ENCODE measurements around the gene TSSK6.

TSSK6 gene

DNA sequence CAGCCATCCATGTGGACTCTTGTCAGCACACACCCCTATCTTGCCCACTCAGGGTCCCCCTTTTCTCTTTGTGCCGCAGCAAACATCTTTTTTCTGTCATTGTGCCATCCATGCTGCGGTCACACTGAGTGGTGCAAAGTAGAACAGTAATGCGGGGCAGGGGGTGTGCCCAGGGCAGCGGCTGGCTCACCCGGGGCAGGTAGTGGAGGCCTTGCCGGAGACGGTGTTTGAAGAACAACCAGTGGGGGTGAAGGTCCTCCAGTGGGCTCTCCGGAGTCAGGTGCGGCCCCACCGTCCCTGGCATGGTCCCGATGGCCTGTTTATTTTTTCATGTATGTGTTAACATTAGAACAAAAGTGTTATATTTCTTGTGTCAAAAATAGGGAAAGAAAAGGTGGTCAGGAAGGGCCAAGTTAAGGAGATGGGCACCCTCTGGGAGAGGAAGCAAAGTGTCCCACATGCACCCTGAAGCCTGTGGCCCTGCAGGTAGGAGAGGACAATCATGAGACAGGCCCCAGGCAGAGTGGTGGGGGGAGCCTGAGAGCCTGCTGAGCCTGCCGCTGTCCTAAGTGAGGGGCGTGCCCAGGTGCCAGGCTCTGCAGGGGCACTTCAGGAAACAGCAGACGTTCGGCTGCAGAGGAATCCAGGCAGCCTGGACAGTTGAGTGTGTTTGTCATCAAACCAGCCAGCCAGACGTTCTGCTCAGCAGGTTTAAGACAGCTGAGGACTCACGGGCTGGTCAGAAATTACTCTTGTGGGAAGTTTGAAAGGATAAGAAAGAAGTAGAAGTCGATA is 12.3 kb downstream of the TSSK6 start:
- no peak for DNase-seq

DNA sequence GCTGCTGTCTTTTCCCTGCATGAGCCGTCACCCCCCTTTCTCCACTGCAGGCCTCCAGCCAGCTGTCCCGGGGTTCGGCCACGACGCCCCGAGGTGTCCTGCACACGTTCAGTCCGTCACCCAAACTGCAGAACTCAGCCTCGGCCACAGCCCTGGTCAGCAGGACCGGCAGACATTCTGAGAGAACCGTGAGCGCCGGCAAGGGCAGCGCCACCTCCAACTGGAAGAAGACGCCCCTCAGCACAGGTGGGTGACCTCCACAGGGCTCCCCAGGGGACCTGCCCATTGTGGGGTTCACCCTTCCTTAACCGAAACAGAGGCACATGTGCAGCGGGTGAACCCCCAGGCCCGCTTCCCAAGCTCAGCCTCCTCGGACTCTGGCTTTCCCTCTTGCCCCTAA is 13.1 kb downstream of the TSSK6 start:
- no peak for DNase-seq

DNA sequence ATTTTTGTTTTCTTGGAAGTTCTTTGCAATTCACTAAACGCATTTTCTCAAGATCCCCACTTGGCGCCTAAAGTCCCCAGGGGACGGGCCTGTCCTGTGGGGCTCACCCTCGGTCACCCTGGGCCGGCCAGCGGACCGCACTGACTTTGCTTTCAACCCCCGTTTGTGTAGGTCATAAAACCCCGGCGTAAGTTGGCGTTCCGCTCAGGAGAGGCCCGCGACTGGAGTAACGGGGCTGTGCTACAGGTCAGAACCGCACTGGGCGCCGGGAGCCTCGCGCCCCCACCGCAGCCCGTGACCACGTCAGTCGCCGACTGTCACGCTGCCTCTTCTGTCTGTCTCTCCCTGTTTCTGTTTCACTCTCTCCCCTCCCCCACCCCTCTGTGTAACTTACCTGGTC is 13.6 kb downstream of the TSSK6 start:
- DNase-seq, result no peak

DNA sequence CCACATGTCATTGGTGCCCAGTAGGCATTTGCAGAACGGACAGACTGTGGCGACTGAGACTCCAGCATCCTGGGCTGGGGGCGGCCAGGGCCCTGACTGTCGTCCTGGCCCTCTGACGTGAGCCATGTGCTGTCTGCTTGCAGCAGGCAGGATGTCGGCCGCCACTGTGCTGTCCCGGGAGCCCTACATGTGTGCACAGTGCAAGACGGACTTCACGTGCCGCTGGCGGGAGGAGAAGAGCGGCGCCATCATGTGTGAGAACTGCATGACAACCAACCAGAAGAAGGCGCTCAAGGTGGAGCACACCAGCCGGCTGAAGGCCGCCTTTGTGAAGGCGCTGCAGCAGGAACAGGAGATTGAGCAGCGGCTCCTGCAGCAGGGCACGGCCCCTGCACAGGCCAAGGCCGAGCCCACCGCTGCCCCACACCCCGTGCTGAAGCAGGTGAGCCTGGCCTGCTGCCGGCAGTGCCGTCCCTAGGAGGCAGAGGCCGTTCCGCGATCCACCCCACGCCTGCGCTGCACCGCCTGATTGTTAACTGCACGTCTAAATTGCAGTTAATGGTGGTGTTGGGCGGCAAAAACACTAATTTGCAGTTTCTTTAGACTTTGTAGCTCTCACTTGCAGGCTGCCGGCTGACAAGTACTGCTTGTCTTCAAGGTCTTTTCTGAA is 14.2 kb downstream of the TSSK6 start:
- DNase-seq, result no peak

DNA sequence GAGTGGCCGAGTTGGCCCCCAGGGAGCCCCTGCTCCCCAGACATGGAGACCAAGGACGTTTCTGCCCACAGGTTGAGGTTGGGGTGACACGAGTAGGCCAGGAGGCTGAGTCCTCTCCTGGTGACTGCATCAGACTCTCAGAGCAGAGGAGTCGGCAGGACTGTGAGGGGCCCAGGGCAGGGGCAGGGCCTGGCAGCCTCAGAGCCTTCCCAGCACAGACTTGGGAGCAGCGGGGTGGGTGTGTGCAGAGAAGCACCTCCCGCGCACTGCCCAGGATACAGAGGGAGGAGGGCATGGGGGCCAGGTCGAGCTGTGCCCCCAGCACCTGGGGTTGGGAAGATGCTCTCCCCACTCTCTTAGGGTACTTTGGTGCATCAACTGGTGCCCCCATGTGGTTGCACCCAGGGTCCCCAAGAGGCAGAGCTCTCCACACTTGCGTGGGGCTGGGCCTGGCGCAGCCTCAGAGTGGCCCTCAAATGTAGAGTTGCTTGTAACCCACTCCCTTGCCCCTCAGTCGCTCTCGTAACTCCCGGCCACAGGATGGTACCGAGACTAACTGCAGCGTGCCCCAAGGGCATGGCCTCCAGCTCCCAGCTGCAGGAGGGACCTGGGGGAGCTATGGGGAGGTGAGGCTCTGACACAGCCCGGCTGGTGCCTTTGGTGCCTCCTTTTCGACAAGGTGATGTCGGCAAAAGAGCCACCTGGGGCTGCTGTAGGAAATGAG is 15.9 kb downstream of the TSSK6 start:
- no peak for DNase-seq

DNA sequence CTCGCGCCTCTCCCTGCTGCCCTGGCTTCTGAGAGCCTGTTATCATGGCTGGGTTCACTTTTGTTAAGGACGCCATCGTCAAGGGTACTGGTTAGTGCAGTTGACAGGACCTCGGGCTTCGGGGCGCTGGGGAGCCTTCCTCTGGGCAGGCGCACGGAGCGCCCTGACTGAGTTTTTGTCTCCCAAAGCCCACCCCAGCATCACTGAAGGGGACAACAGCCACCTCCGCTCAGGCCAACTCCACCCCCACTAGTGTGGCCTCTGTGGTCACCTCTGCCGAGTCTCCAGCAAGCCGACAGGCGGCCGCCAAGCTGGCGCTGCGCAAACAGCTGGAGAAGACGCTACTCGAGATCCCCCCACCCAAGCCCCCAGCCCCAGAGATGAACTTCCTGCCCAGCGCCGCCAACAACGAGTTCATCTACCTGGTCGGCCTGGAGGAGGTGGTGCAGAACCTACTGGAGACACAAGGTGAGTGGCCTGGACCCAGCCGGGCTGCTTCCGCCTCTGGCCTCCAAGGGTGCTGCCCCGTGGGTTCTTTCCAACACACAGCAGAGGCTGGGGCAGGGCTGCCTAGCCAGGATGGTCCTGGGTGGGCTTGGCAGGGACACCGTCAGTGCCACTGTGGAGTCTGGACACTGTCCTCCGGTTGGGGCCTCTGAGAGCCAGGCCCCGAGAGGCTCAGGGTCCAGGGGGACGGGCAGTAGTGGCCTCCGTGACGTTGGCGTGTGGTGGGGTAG is 16.9 kb downstream of the TSSK6 start:
- no peak for DNase-seq

DNA sequence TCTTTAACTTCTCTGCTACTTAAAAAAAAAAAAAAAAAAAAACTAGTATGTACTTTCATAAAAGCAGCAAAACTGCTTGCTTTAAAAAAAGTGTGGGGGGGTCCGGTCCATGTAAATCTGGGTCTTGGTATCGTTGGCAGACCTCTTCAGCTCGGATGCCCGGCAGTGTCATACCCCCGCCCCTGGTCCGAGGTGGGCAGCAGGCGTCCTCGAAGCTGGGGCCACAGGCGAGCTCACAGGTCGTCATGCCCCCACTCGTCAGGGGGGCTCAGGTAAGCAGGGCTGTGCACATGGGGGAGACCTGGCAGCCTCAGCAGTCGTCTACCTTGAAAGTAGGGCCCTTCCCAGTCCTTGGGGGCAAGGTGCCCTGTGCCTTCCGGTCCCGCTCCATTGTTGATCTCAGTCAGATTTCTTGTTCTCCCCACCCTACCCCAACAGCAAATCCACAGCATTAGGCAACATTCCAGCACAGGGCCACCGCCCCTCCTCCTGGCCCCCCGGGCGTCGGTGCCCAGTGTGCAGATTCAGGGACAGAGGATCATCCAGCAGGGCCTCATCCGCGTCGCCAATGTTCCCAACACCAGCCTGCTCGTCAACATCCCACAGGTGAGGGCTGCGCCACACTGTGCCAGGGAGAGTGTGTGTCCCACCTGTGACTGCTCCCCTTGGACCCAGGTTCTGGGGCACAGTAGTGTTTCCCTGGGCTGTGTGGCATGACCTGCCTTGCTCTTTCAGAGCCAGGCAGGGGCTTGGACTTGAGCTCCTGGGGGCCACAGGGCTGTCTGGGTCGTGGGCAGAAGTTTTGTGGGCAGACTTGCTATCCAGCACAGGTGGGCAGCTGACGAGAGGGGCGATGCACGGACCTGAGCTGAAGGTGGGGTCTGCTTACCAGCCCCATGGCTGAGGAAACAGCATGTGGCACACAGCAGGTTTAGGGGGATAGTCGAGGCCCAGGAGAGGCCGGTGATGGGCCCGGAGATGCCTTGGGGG is 19.4 kb downstream of the TSSK6 start:
- no peak for DNase-seq

DNA sequence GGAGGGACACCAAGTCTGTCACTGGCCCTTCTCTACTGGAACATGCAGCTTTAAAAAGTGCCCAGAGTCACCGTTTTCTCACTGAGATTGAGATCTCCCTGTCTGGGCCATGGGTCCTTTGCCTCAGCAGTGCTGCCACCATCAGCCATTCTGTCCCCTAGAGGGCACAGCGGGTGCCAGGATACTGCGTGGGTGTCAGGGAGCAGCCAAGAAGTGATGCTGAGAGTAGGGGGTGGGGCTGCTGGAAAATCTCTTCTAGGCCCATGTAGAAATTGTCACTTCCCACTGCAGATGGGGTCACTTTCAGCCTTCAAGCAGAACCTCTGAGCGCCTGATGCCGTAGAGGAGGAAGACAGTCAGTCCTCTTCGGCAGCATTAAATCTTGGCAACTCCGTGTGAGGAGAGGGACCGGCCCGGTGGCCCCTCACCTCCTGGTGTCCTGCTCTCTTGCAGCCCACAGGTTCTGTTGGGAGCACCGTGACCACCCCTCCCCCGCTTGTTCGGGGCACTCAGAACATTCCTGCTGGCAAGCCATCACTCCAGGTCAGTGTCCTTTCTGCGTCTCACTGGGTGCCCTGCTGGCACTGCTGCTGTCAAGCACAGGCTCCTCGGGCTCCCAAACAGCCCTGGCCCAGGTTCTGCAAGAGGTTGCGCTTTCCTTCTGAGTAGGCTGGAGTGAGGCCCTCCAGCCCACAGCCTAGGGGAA is 21.4 kb downstream of the TSSK6 start:
- DNase-seq, result no peak

DNA sequence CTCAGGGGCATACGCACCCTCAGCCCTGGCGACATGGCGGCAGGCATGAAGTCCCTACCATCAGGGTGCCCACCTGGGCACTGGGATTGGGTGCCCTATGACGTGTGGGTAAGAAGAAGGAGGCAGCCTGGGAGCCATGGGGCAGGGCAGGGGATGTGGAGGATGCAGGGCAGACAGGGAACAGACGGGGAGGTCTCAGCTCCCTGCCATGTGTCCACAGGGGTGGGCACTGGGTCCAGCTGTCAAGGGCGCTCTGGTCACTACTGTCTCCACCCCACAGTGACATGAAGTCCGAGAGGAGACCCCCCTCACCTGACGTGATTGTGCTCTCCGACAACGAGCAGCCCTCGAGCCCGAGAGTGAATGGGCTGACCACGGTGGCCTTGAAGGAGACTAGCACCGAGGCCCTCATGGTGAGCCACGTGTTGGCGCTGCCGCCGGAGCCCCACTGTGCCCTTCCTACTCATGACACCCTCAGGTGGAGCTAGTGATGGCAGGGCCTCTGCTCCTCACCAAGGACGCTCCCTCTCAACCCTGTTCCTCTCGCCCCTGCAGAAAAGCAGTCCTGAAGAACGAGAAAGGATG is 23.2 kb downstream of the TSSK6 start:
- DNase-seq, result no peak

DNA sequence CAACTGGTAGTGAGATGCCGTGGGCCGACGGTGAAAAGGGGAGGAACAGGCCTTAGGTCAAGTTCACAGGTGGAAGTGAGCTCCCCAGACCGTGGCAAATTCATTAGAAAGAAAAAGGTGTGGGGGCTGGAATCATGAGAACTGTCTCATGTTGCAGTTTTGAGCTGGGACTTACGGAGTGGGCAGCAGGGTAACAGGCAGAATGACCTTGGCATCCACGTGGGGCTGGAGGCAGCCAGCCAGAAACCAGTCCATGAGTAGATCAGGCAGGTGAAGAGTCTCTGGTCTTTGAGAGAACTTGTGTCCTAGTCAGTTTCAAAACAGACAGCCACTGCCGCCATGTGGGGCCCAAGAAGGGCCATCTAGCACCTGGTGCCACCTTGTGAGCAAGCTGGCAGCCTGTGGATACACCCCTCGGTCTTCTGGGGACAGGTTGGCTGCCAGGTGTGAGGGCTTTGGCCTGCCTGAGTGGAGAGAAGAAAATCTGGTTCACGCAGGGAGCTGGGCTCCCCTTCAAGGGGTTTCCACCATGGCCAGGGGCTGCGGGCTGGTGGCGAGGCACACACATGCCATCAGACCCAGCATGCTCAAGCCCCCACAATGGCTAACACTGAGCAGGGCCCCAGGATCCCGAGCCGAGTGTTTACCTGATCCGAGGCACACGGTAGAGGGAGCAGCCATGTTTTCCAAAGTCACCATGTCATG is 23.9 kb downstream of the TSSK6 start:
- DNase-seq, result no peak

DNA sequence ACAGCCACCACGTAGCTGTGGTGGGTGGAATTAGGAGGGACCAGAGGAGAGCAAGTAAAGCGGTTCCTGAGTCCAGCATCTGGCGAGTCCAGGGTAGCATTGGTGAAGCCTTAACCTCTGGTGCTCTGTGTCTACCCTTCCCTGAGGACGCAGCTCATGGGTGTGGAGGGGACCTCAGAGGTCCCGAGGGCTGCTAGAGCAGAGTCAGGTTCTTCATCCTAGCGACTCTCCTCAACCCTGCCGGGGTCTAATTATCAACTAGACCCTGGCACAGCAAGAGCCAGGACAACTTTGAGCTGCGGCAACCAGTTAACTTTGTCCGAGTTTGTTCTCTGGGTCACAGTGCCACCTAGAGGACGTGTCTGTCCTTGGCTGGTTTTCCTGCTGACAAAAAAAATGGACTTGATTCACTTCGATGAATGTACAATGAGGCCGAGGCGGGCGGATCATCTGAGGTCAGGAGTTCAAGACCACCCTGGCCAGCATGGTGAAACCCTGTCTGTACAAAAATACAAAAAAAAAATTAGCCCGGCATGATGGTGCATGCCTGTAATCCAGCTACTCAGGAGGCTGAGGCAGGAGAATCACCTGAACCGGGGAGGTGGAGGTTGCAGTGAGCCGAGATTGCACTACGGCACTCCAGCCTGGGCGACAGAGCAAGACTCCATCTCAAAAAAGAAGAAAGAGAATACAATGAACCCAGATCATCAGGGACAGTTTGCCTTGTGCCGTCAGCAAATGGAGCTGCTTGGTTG is 25.0 kb downstream of the TSSK6 start:
- peak; percentile 73 for DNase-seq

DNA sequence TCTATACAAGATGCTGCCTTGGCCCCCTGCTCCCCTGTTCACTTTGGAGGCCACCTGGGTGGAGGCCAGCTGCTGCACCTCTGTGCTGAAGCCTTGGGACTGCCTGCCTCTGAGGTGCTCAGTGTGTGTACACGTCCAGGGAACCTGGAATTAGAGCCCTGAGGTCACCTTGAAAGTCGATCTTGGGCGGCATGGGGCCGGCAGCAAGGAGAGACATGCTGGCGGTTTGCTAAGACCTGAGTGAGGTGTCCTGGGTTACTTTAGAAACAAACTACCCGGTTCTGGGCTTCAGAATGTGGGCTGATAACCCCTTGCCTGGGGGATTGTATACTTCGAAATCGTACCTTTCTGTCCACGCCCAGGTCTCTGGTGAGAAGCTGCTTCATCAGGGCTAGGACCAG is 25.5 kb downstream of the TSSK6 start:
- no peak for DNase-seq

DNA sequence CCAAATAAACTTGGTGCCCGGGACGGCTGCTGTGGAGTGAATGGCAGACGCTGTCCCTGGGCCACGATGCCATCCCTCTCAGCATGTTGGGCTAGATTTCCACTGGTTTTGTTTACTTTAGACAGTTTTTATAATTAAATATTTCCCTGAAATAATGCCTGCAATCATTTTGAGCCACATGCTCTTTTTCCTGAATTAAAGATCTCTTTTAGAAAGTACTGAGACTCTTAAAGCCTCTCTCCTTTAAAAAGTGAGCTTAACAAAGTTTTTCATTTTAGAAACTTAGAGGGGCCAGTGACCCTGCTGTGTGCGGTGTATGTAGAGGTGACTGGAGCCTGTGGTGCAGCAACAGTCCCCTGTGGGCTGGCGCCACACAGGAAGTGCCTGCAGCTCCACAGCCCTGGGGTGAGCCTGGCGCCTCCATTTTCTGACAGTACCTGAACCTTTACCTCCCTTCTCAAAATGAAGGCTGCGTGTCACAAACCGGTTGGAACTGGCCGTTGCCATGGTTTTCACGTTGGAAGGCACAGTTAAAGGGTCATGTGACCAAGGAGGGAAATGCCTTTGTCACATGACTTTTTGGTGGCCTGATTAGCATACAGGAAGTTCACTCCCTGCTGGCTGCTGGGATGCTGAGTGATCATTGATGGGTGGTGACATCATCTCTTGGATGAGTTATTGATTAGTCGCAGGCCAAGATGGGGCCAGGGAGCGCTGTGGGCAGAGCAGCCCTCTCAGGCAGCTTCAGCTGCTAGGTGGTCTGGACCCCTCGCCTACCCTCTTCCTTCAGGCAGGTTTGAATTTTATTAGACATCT is 26.3 kb downstream of the TSSK6 start:
- peak; percentile 63 for DNase-seq

DNA sequence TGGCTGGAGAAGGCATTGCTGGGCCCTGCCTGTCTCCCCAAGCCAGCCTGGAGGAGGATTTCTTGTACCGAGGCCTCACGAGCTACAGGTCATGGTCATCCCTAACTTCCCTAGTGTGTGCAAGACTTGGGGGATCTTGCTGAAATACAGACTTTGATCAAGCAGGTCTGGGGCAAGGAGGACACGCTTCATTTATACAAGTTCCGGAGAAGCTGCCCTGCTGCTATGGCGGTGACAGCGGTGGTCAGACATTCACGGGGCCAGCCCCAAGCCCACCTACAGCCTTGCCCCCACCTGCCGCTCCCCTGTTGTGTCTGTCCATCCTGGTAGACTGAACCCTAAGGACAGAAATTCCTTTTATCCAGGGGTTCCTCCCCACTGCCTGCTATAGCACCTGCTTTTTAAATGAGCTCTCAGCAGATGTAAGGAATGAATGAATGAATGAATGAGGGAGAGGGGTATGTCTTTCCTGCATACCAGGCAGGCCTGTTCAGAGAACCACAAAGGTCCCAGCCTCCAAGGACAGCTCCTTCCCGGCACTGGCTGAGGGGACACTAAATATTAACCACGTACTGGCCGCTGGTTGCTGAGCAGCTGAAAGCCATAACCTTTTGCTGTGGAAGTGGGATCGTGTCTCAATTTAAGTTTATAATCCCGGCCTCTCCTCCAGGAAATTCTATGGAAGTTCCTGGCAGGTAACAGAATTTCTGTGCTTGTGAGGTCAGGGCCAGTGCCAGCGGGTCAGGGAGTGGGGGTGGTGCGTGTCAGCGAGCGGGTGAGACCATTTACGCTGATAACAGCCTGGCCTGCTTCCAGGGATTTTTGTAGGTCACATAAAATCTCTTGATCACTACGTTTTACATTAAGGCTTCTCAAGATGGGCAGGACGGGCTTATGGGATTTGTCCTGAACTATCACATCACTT is 27.1 kb downstream of the TSSK6 start:
- DNase-seq, result no peak

DNA sequence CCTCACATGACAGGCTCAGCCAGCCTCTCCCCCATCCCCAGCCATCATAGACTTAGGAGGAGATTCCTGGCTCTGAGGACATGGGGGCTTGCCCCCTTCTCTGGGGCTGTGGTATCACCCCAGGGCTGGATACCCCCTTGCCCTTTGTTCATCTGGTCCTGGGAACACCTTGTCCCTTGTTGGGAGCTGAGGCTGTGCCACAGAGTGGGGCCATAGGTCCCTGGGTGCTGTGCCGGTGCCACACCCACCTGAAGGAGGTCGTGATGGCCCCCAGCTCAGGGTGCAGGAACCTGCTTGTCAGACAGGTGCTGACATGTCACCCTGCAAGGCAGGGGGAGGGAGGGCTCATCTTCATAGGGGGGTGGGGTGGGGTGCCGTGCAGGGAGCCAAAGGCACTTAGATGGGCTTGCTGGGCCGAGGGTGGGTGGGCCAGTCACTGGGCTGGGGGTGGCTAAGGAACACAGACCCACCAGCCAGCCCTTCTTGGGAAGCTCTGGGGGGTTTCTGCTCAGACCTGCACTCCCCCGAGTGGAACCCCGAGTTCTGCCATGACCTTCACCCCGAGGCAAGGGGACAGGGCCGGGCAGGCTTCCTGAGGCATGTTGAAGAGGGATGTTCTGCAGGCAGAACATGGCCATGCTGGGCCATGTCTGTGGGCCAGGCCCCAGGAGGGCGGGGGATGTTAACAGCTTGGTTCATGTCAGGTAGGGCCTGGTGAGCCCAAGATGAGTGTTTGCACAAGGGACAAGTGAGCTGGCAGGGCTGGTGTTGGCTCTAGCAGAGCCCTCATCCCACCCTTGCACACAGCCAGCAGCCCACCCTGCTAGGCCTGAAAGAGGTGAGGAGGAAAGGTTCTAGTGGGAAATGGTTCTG is 28.0 kb downstream of the TSSK6 start:
- no peak for DNase-seq

DNA sequence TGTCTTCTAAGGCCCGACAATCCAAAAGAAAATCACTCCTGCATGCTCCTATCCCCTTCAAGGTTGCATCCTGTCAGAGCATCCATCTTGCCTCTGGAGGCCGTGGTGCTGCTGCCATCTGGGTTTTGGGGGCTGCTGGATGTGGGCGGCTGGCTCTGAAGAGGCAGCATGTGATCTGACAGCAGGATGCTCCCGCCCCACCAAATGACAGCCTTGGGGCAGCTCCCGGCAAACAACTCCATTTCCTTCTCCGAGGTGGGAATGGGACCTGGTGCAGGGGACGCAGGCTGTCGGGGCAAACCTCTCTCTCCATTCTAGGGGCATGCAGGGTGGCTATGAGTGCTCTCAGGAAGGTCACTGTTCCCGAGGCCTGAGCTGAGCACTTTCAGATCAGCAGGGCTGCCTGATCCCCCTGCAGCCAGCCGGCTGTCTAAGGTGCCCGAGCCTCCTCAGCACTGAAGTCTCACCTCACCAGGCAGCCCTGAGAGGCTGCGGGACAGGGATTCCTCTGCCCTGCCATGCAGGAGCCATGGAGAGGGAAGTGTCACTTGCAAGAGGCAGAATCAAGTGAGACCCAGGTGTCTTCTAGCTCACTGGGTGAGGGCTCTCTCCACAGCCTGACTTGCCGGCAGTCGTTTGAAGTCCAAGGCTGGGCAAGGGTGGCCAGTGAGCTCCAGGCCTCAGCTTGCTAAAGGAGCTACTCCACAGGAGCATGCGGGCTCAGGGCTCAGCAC is 28.8 kb downstream of the TSSK6 start:
- no peak for DNase-seq

All from 8988T (cell line).